ENCODE measurements around the gene SLC6A9.
A peak's percentile ranks its signal among the peaks of the same experiment; 100 is the strongest.

SLC6A9 gene

GRCh38 chr1:44047131-44047530, 15.9 kb upstream of the SLC6A9 start:
- DNase-seq, result no peak

DNA sequence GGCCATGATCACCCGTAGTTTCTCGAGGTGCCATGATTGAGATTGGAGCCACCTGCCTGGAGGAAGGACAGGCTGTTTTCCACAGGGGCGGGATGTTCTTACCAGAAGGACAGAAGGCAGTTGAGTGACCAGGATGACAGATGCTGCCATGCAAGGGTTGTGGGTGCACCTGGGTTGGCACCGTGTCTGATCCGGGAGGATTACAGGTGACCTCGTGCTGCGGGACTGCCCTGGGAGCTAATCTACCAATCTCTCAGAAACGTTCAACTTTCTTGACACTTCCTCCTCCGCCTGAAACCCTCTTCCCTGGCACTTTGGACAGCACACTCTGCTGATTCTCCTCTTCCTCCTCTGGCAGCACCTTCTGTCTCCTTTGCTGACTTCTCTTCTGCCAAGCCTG, 13.8 kb upstream of the SLC6A9 start:
- DNase-seq, result no peak

DNA sequence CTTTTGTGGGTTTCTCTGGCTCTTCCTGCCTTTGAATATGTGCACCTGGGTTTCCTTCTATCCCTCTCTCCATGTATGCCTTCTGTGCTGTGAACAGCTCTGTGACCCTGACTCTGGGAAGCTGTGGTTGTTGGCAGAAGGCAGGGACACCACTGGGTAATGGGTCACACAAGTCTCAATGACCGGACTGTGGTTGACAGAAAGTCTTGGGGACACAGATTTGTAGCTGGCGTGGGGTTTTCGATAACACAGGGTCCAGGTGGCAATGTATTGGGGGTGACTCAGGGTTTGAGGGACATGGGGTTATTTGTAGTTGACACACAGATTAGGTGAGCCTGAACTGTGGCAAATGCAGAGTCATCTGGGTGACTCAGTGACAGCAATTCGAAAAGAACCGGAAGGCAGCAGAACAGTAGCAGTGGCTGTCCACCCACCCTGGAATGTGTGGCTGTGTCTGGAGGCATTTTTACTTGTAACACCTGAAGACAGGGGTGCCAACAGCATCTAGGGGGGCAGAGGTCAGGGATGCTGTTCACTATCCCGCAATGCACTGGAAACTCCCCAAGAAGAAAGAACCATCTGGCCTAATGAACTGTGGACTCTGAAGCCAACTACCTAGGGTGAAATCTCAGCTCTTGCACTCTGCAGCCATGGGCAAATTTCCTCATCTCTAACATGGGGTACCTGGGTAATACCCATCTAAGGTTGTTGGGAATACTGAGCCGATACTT, 13.0 kb upstream of the SLC6A9 start:
- DNase-seq, result no peak

- DNase-seq, result peak; percentile 14
Measured at GRCh38 chr1:44043176-44044070, 12.2 kb upstream of the SLC6A9 start.

DNA sequence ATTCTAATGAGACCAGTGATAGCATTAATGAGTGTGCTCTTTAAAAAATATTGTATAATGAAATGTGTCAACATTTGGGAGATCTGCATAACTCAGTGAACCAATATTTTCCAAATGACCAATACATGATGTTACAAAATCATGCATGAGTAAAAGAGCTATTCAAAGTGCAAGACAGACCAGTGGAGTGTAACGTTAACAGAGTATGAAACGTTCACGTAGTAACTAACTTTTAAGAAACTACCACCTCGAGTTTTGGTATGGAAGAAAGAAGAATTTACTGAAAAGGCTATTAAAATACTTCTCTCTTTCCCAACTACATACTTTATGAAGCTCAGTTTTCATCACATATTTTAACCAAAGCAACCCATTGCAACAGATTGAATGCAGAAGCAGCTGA, 9.6 kb upstream of the SLC6A9 start:
- DNase-seq, result no peak

DNA sequence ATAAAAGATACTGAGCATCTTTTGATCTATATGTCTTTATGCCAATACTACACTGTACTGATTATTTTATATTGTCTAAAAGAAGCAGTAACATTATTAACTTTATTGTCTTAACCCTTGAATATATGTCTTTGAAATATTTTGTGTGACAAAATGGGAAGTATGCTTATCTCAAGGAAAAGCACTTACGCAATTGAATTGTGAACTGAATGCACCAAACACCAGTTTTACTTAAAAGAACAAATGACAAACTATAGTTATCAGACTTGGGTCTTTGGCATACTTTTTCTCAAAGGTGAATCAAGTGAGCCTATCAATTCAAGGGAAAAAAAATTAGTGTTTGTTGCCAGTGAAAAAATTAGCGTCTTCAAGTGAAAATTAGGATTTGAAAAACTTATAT, 9.2 kb upstream of the SLC6A9 start:
- DNase-seq, result no peak

- DNase-seq, result no peak
Measured at GRCh38 chr1:44038876-44039657, 7.8 kb upstream of the SLC6A9 start.

- DNase-seq, result no peak
Measured at GRCh38 chr1:44037154-44037553, 5.9 kb upstream of the SLC6A9 start.

DNA sequence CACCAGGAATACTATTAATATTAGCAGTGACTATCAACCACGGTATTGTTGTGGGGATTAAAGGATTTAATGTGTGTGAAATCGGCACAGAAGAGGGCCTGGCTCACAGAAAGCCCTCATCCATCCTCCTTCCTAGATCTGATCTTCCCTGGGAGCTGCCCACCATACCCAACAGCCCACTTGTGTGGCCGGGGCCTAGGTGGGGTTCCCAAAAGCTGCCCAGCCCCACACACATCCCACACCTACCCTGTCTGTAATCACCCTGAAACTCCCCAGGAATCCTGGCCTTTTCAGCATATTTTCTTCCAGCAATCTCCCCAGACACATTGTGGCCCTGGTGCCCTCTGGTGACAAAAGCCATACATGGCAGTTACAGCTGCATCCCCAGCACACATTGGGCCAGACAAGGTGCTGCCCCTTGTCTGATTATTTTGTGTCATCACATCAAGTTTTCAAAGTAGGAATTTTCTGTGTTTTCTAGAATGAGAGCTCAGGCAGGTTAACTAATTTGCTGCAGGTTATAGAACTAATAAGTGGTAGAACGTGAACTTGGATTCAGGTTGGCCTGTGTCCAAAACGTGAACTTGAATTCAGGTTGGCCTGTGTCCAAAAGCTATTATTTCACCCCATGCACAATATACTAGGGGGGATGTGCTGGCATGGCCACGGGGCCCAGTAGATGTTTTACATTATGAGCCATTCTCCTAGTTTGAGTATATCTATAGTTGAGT, 5.3 kb upstream of the SLC6A9 start:
- peak; percentile 79 for DNase-seq

DNA sequence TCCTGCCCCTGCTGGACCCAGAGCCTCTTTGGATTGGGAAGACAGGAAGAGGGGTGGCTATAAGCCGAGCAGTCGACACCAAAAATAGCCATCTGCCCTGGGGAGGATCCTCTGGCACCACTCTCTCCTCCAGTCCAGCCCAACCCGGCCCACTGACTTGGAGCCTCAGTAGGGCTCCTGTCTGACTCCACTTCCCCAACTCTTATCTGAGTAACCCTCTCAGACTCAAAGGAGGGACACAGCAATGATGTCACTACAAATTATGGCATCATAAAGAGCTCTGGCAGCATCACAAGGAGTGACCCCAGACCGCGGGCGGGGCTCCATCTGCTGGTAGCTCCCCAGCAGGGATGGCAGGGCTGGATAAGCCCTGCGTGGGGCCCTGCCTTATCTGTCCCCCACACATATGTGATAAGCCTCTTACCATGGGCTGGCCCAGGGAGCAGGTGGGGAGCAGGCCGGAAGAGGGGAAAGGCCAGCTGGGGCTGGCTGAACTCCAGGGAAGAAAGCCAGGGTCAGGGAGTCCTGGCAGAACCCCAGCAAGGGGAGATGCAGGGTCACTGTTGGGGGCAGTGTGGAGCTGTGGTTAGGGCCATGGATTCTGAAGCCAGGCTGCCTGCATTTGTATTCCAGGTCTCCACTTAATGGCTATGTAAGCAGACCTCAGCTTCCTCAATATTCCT, 4.6 kb upstream of the SLC6A9 start:
- no peak for DNase-seq

GRCh38 chr1:44034976-44035716, 3.9 kb upstream of the SLC6A9 start:
- DNase-seq, result no peak

- DNase-seq, result no peak
Measured at GRCh38 chr1:44034423-44034822, 3.2 kb upstream of the SLC6A9 start.

- no peak for DNase-seq
Measured at GRCh38 chr1:44033756-44034155, 2.5 kb upstream of the SLC6A9 start.

- no peak for DNase-seq
Measured at GRCh38 chr1:44033041-44033575, 1.8 kb upstream of the SLC6A9 start.

GRCh38 chr1:44032170-44032790, 1.0 kb upstream of the SLC6A9 start:
- DNase-seq, result no peak

GRCh38 chr1:44030605-44031251, 534 bp downstream of the SLC6A9 start:
- peak; percentile 86 for DNase-seq

- peak; percentile 97 for DNase-seq
Measured at GRCh38 chr1:44029911-44030604, 1.2 kb downstream of the SLC6A9 start.

DNA sequence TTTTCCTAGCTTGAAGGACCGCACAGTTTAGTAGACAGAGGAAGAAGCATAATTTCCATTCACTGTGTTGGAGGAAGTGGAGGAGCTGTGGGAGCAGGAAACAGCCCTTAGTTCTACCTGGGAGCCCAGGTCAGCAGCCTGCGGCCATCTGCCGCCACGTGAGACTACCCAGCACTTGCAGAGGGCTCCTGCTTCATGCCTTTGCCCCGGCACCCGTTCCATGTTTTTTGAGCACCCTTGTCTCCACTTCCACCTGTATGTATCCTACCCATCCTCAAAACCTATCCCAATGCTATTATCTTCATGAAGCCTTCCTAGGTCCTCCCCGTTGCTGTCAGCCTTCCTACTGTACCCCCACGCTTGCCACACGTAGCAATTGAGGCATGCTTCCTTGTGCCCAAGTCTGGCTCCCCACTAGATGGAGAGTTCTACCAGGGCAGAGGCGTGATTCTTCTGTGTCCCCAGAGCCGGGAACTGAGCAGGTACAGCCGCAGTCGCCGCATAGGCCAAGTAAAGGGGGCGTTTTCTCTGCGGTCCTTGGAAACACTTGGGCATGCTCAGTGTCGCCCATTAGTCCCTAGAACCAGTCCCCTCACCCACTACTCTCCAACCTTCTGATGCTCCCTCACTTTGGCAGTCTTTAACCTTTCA, 1.9 kb downstream of the SLC6A9 start:
- DNase-seq, result no peak

DNA sequence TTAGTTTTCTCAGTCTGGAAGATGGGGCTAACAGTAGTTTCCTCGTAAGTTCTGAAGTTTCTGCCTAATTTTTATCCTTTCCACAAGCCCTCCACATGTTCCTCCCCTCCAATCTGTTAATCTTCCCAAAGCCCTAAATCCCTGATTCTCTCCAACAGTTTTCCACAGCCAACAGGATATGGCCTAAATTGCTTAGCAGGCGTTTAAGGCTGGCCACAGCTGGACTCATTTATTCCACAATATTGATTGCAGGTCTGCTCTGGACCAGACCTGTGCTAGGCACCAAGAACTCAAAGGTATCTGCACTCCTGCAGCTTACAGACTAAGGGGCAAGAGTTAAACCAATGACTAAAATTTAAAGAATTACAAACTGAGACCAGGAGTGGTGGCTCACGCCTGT, 3.9 kb downstream of the SLC6A9 start:
- no peak for DNase-seq

Measured in retina (tissue), 1 donor.